HG03457 (cell line): ENCODE measurements around the gene GABRG3.

Experiments
- ATAC-seq: cut with Tn5 transposase; IDR thresholded peaks from one replicate; pipeline ENCODE4 v1.9.1; 2021; ENCODE audit warnings: moderate number of reproducible peaks; ENCODE audit not compliant: unreplicated experiment

Gene GABRG3

GRCh38 chr15:27237319-27237939, 266.4 kb downstream of the GABRG3 start:
- ATAC-seq: no peak

DNA sequence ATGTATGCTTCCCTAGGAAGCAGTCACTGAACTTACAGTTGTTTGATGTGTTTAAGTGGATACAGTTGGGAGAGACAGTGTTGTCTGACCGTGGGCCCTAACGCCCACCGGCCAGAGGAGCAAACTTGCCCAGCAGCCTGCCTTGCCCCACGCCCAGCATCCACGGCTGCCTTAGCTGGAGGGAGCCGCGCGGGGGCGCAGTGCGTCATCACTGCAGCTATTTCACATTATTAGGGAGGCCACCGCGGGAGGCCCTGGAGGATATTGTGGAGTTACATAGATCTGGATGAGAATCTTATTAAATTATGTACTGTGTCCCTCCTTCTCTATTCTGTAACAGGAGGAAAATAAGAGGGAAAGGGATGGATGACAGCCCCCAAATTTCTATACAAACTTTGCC, 267.2 kb downstream of the GABRG3 start:
- no peak for ATAC-seq

DNA sequence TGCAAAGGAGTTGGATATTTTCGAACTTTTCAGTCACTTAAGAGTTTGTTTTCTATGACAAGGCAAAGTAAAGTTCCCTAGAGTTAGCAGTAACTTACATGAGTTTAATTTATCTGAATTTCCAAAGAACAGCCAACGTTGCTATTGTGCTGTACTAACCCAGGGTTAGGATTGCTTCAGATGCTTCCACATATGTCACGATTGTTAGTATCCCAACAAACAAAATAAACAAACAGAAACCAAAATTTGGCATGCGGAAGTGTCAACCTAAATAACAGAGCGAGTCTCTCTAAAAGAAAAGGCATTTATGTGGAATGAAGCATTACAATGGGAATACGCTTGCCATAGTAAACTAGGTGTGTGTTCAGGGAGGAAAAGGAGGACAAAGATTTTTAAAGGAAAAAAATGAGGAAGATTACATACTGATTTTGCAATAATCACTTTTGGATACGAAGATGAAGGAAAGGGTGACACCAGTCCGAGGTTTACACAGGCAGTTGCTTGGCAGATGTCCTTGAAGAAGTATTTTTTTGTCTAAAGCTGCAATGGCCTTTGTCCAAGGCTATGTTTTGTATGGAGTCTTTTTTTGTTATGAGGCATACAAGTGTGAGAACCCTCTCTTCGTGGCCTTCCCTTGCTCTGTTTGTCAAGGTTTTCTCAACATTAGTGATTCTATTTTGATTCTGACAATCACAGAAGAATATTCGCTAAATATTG, 267.9 kb downstream of the GABRG3 start:
- ATAC-seq: no peak

DNA sequence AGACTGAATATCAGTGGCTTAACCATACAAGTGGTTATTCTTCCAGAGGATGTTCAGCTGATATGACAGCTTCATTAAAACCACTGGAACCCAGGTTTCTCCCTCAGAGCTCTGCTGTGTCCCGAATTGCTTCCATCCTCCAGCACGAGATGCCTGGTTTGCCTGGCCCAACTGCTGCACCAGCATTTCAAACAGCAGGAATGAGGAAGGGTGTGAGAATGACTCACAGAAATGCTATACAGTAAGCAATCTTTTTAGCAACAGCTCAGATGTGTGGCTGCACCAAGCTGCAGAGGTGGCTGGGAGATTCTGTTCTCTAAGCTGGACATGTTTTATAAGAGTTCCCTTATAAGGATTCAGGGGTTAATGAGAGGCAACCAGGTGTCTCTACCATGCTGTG, 271.0 kb downstream of the GABRG3 start:
- no peak for ATAC-seq

GRCh38 chr15:27244047-27244446, 273.1 kb downstream of the GABRG3 start:
- ATAC-seq: no peak

- ATAC-seq: no peak
Measured at GRCh38 chr15:27248251-27248650, 277.3 kb downstream of the GABRG3 start.

GRCh38 chr15:27249046-27249759, 278.2 kb downstream of the GABRG3 start:
- no peak for ATAC-seq

DNA sequence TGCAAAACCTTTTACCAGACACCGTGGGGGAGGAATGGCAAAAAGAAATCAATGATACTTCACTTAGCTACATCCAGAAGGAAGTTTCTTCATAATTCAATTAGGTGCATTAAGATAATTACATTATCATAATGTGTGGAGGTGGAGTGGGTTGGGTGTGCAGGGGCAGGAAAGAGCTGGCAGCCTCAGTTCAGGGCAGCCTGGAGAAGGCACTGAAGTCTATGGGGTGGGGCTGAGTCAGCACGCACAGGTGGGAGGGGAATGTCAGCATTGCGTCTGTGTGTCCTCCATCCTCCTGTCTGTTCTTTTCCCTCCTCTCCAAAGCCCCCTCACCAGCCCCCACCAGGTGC, 278.8 kb downstream of the GABRG3 start:
- no peak for ATAC-seq

- no peak for ATAC-seq
Measured at GRCh38 chr15:27250223-27250622, 279.2 kb downstream of the GABRG3 start.

- ATAC-seq: no peak
Measured at GRCh38 chr15:27254055-27254454, 283.1 kb downstream of the GABRG3 start.

DNA sequence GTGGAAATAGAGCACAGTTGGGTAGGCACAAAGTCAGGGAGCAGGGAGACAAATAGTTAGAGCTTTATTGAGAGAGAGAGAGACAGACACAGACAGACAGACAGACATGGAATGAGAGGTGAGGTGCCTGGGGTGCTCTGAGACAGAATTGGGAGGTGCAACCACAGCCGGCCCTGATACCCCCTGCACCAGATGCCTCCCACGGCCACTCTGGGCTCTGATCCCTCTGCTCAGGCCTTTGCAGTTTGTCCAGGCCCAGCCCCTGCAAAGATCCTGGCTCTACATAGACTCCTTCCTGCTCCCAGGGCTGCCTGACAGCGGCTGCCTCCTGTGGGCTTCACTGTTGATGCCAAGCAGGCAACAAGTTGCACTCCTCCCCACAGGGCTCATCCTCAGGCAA, 283.8 kb downstream of the GABRG3 start:
- no peak for ATAC-seq

- no peak for ATAC-seq
Measured at GRCh38 chr15:27256446-27256845, 285.5 kb downstream of the GABRG3 start.

- ATAC-seq: no peak
Measured at GRCh38 chr15:27258287-27258686, 287.3 kb downstream of the GABRG3 start.

DNA sequence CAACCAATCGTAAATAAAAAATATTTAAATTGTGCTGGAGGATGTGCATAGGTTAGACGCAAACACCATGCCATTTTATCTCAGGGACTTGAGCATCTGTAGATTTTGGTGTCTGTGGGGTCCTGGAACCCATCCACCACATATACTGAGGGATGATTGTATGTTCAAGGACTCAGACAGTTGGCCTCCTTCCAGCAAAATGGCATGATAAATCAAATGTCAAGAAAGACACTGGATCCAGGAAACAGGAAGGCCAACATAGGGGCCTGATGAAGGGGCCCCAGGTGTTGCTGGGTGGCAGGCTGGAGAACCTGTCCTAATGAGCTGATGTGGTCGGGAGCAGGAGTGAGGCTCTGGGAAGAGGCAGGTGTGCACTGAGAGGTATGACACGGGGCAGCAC, 289.5 kb downstream of the GABRG3 start:
- no peak for ATAC-seq

DNA sequence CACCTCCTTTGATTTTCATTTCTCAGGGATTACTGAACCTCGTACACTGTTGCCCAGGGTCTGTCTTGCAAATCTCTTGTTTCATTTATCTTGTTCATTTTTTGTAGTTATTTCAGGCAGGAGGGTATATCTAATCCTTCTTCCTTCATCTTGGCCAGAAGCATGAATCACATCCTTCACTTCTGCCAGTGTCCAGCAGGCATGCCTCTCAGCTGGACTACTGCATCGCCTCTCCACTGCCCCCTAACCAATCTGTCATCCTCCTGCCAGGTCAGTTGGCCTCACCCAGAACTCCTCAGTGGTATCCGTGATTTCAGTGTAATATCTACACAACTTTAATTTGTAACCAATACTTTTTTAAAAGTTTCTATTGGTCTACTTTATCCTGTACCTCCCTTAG, 297.9 kb downstream of the GABRG3 start:
- ATAC-seq: no peak

GRCh38 chr15:27271258-27271657, 300.3 kb downstream of the GABRG3 start:
- ATAC-seq: no peak

- no peak for ATAC-seq
Measured at GRCh38 chr15:27272427-27272826, 301.4 kb downstream of the GABRG3 start.

GRCh38 chr15:27273506-27273905, 302.5 kb downstream of the GABRG3 start:
- no peak for ATAC-seq

DNA sequence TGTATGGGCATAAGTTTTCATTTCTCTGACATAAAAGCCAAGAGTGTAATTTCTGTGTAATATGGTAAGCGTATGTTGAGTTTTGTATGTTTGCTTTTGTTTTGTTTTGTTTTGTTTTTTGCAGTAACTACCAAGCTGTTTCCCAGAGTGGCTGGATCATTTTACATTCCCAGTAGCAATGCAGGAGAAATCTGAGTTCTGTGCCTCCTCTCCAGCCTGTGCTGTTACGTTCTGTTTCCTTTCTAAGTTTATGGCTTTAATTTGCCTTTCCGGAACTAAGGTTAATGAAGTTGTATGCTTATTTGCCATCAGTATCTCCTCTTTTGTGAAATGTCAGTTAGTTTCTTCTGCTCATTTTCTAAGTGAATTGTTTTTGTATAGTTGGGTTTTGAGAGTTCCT, 307.8 kb downstream of the GABRG3 start:
- no peak for ATAC-seq

- no peak for ATAC-seq
Measured at GRCh38 chr15:27292641-27293040, 321.7 kb downstream of the GABRG3 start.

- ATAC-seq: no peak
Measured at GRCh38 chr15:27293607-27294006, 322.6 kb downstream of the GABRG3 start.

GRCh38 chr15:27317736-27318135, 346.8 kb downstream of the GABRG3 start:
- no peak for ATAC-seq
